DMS 273 (cell line): Measurements from ENCODE around the gene SNX19.

Source experiments
- DNase-seq: peaks from one replicate; lab custom pipeline; 2025; ENCODE audit not compliant: unreplicated experiment; lab: John Stamatoyannopoulos, UW

Gene SNX19

GRCh38 chr11:130908061-130908460 lies 8.2 kb downstream of the SNX19 start:
- no peak for DNase-seq

GRCh38 chr11:130907229-130907628 lies 9.1 kb downstream of the SNX19 start:
- no peak for DNase-seq

GRCh38 chr11:130906616-130907015 lies 9.7 kb downstream of the SNX19 start:
- DNase-seq: no peak

- no peak for DNase-seq
These were observed 10.8 kb downstream of the SNX19 start for GRCh38 chr11:130905512-130905911.

- peak; percentile 3 for DNase-seq
These were observed 11.9 kb downstream of the SNX19 start for GRCh38 chr11:130904380-130904779.

- no peak for DNase-seq
These were observed 13.9 kb downstream of the SNX19 start for GRCh38 chr11:130902380-130902779.

- DNase-seq: no peak
These were observed 17.2 kb downstream of the SNX19 start for GRCh38 chr11:130899106-130899505.

GRCh38 chr11:130897262-130898182 lies 18.8 kb downstream of the SNX19 start:
- no peak for DNase-seq

- DNase-seq: peak; percentile 65
These were observed 21.8 kb downstream of the SNX19 start for GRCh38 chr11:130894322-130895025.

- DNase-seq: no peak
These were observed 23.4 kb downstream of the SNX19 start for GRCh38 chr11:130892861-130893260.

GRCh38 chr11:130891326-130891725 lies 25.0 kb downstream of the SNX19 start:
- DNase-seq: no peak

- DNase-seq: no peak
These were observed 26.1 kb downstream of the SNX19 start for GRCh38 chr11:130890039-130890745.

- DNase-seq: no peak
These were observed 27.5 kb downstream of the SNX19 start for GRCh38 chr11:130888790-130889189.

- DNase-seq: no peak
These were observed 29.6 kb downstream of the SNX19 start for GRCh38 chr11:130886704-130887103.

GRCh38 chr11:130882138-130882551 lies 34.1 kb downstream of the SNX19 start:
- DNase-seq: no peak

- DNase-seq: no peak
These were observed 34.7 kb downstream of the SNX19 start for GRCh38 chr11:130881475-130882137.

- DNase-seq: no peak
These were observed 36.4 kb downstream of the SNX19 start for GRCh38 chr11:130879836-130880235.

- no peak for DNase-seq
These were observed 39.1 kb downstream of the SNX19 start for GRCh38 chr11:130876931-130877915.

- no peak for DNase-seq
These were observed 40.2 kb downstream of the SNX19 start for GRCh38 chr11:130876100-130876499.
